Cortex of kidney (tissue), 1 donor: Measurements from ENCODE around the gene UCK1.

Experiments
- DNase-seq: peaks from one replicate; lab custom pipeline; 2025; lab: John Stamatoyannopoulos, UW

The UCK1 gene

GRCh38 chr9:131530920-131531832 lies at the start of gene UCK1:
Gene UCK1 (minus strand): TSS chr9:131531263. CDS start chr9:131531174, 89 bp downstream.
- DNase-seq: peak; percentile 47

- DNase-seq: no peak
Observed at GRCh38 chr9:131580358-131580757, 49.3 kb upstream of the UCK1 start.

- no peak for DNase-seq
Observed at GRCh38 chr9:131579789-131580211, 48.7 kb upstream of the UCK1 start.

GRCh38 chr9:131578731-131579504 lies 47.9 kb upstream of the UCK1 start:
- DNase-seq: no peak

- no peak for DNase-seq
Observed at GRCh38 chr9:131578021-131578420, 47.0 kb upstream of the UCK1 start.

GRCh38 chr9:131577005-131578000 lies 46.2 kb upstream of the UCK1 start:
- no peak for DNase-seq

- DNase-seq: no peak
Observed at GRCh38 chr9:131575946-131576853, 45.1 kb upstream of the UCK1 start.

GRCh38 chr9:131574730-131575640 lies 43.9 kb upstream of the UCK1 start:
- DNase-seq: no peak

GRCh38 chr9:131567910-131568309 lies 36.8 kb upstream of the UCK1 start:
- no peak for DNase-seq

GRCh38 chr9:131566158-131566557 lies 35.1 kb upstream of the UCK1 start:
- DNase-seq: no peak

GRCh38 chr9:131565369-131565768 lies 34.3 kb upstream of the UCK1 start:
- DNase-seq: no peak

- no peak for DNase-seq
Observed at GRCh38 chr9:131562032-131562959, 31.2 kb upstream of the UCK1 start.

- no peak for DNase-seq
Observed at GRCh38 chr9:131559421-131560000, 28.4 kb upstream of the UCK1 start.

GRCh38 chr9:131557855-131558548 lies 26.9 kb upstream of the UCK1 start:
- no peak for DNase-seq

- no peak for DNase-seq
Observed at GRCh38 chr9:131555841-131556673, 25.0 kb upstream of the UCK1 start.

GRCh38 chr9:131554843-131555351 lies 23.8 kb upstream of the UCK1 start:
- no peak for DNase-seq
